C4-2B (cell line): ENCODE measurements around the gene FAM209B.

Source experiments
- H3K27ac ChIP-seq: fragments of 450-650 bp; 2 replicates; pipeline ENCODE4 v1.5.1; 2017
- ZFX ChIP-seq: fragments of 450-650 bp; IDR thresholded peaks from 2 replicates; pipeline ENCODE4 v1.6.1; 2017
- TF ChIP-seq, protein P1 (sequence below): fragments of 450-650 bp; conservative IDR thresholded peaks from 2 replicates; pipeline ENCODE4 v1.5.1; 2017; ENCODE audit warnings: mild to moderate bottlenecking

Gene FAM209B

GRCh38 chr20:56511926-56512325 lies 21.1 kb upstream of the FAM209B start:
- TF ChIP-seq, protein P1, sequence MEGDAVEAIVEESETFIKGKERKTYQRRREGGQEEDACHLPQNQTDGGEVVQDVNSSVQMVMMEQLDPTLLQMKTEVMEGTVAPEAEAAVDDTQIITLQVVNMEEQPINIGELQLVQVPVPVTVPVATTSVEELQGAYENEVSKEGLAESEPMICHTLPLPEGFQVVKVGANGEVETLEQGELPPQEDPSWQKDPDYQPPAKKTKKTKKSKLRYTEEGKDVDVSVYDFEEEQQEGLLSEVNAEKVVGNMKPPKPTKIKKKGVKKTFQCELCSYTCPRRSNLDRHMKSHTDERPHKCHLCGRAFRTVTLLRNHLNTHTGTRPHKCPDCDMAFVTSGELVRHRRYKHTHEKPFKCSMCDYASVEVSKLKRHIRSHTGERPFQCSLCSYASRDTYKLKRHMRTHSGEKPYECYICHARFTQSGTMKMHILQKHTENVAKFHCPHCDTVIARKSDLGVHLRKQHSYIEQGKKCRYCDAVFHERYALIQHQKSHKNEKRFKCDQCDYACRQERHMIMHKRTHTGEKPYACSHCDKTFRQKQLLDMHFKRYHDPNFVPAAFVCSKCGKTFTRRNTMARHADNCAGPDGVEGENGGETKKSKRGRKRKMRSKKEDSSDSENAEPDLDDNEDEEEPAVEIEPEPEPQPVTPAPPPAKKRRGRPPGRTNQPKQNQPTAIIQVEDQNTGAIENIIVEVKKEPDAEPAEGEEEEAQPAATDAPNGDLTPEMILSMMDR, result no peak
- no peak for TF ChIP-seq ZFX
- H3K27ac ChIP-seq, result no peak overlapping the region

DNA sequence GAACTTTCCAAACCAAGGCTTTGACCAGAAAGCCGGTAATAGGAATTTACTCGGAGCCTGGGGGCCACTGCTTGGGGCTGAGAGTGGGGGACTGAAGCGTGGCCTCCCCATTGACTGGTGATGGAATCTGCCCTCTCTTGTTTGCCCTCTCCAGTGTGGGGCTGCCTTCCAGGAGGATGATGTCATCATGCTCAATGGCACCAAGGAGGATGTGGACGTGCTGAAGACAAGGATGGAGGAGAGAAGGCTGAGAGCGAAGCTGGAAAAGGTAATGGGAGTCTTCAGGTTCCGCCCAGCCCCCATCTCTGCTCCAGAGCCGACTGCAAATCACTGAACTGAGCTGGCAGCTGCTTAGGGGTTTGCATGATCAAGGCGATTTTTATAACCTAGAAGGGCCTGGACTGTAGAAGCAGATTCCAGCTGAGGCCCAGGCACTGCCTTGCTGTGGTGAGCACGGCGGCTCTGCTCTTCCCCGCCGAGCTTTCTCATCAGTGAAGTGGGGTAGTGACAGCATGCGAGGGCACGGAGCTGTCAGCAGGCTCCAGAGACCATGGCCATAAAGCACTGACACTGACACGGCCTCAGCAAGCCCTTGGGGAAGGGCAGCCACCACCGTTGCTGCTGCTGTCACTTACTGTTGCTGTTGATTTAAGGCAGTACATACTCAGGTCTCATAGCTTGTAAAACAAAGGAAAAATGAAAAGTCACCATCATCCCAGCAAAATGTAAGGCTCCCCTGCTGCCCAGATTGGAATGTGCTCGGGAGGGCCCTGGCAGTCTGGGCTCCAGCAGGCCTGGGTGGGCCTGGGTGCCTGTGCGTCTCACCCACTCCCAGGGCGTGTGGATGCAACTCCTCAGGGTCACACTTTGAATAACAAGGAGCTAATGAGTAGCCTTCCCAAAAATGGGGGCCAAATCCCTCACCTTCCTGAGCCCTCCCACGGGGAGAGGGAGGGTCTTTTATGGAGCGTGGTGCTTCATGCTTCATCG lies 19.6 kb upstream of the FAM209B start:
- TF ChIP-seq, protein P1, result no peak
- no peak for TF ChIP-seq ZFX
- H3K27ac ChIP-seq, result no peak overlapping the region

- TF ChIP-seq, protein P1, result no peak
- H3K27ac ChIP-seq, result no peak overlapping the region
Observed at GRCh38 chr20:56516631-56517030, 16.4 kb upstream of the FAM209B start.

GRCh38 chr20:56517211-56517610 lies 15.8 kb upstream of the FAM209B start:
- TF ChIP-seq, protein P1, result no peak
- no peak for TF ChIP-seq ZFX
- H3K27ac ChIP-seq, result no peak overlapping the region

DNA sequence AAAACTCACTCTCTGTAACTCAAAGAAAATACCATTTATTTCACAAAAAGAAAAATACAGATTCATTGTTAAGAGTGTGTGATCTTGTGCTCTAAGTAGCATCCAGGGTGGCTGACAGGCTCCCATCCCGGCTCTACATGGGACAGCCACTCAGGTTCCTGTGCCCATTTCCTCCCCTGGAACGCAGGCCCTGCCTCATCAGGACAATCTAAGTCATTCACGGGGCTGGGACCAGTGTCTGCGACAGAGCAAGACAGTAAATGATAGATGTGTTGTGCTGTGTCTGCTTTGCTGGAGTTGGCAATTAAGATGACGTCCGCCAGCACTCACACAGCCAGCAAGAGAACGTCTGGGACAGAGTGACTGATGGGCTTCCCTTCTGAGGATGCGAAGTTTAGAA lies 15.4 kb upstream of the FAM209B start:
- TF ChIP-seq, protein P1, result no peak
- no peak for TF ChIP-seq ZFX
- no peak overlapping the region for H3K27ac ChIP-seq

DNA sequence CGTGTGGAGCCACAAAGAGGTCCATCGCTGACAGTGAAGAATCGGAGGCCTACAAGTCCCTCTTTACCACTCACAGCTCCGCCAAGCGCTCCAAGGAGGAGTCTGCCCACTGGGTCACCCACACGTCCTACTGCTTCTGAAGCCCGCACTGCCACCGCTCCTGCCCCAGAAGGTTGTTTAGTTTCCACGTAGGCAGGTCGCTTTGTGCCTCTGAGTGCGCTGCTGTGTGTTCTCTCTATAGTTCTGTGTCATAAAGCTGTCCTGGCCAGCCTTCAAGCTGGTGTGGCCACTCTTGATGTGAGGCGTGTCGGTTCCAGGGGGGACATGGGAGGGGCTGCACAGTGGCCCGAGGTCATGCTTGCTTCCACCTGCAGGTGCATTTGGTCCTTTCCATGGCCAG lies 14.9 kb upstream of the FAM209B start:
- no peak for TF ChIP-seq ZFX
- TF ChIP-seq, protein P1, result no peak
- no peak overlapping the region for H3K27ac ChIP-seq

DNA sequence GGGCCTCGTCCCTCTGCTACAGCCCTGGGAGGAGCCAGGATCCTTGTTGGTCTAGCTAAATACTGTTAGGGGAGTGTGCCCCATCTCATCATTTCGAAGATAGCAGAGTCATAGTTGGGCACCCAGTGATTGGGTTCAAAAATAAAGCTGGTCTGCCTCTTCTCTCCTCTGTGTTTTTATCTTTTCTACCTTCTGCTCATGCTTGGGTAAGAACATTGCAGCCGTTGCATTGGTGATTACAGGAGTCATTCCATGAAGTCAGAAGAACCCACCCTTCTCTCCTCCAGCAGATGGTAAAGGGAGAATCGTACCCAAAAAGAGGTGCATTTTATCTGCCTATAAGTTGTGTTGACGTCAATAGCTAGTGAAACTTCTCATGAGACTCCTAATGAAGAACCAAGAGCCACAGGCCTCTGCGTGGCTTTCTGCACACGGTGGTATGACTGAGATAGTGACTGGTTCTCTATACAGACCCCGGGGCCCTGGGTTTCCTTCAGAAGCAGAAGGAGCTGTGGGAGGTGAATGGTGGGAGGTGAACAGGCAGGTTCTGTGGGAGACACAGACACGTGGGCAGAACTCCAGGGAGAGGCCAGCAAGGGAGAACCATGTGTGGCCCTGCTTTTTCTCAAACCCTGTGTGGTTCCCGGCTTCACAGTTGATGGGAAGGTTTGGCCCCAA lies 14.2 kb upstream of the FAM209B start:
- TF ChIP-seq ZFX, result no peak
- TF ChIP-seq, protein P1, result no peak
- no peak overlapping the region for H3K27ac ChIP-seq
